K562 (cell line): ENCODE data around the gene ZNF865. TPM values are rescaled to one million over a fixed set of nuclear protein-coding genes. Genes with fewer than 3 reads are reported as not detected.

Experiments
- E2F6 ChIP-seq, 2 experiments: IDR thresholded peaks; 2 replicates each; pipeline ENCODE4 v1.6.1; 2011; ENCODE audit warnings: borderline replicate concordance in 1 of 2, control low read depth in 1 of 2, low read depth in 1 of 2, low read length in 1 of 2, mild to moderate bottlenecking in 1 of 2, mixed read lengths in 1 of 2, moderate library complexity in 1 of 2; ENCODE audit not compliant: insufficient read depth in 1 of 2, insufficient read length in 1 of 2, poor library complexity in 1 of 2, severe bottlenecking in 1 of 2; ENCODE audit errors: extremely low read depth in 1 of 2
- SNRNP70 ChIP-seq: fragments of 200-400 bp; formaldehyde crosslinking; optimal IDR thresholded peaks from 2 replicates; pipeline ENCODE3; 2017; ENCODE audit warnings: low read depth, low read length
- ZNF316 ChIP-seq: fragments of 450-650 bp; IDR thresholded peaks from 2 replicates; pipeline ENCODE4 v1.6.1; 2016
- ZNF717 ChIP-seq: fragments of 250-450 bp; sonication (Bioruptor Pico); IDR thresholded peaks from 2 replicates; pipeline ENCODE4 v1.5.0; 2021
- polyA plus RNA-seq, 8 experiments: library from polyadenylated mRNA; depleted of rRNA in 4 of 8; stranded (reverse) in 5 of 8; unstranded in 3 of 8; fragments of >200 nt; fragmentation: Nextera tagmentation in 2 of 8; fragmentation: Illumina TruSeq in 1 of 8; extraction: Ambion mirVana in 2 of 8; extraction: Trizol in 1 of 8; gene quantifications; 2 replicates each; pipeline versions ENCODE4 v1.2.1 to v1.2.3, GENCODE V29; 2011 to 2014; ENCODE audit warnings: inconsistent platforms in 1 of 8, missing spikeins in 1 of 8
- total RNA-seq, 7 experiments: library from RNA; depleted of rRNA in 6 of 7; stranded (reverse); fragments of >200 nt in 6 of 7; fragmentation: Illumina TruSeq in 2 of 7; extraction: Trizol in 2 of 7; gene quantifications; 2 replicates each; pipeline versions ENCODE4 v1.2.1 to v1.2.3, GENCODE V29; 2011 to 2021; ENCODE audit warnings: low replicate concordance in 1 of 7
- TF ChIP-seq, protein P1 (sequence below), 2 experiments: fragments of 450-650 bp in 1 of 2; sonication (generic) in 1 of 2; formaldehyde crosslinking in 1 of 2; IDR thresholded peaks; 2 replicates each; pipeline versions ENCODE4 v1.7.1 to v1.9.0; 2016 to 2022; ENCODE audit warnings: inconsistent platforms in 1 of 2, mild to moderate bottlenecking in 1 of 2, missing genetic modification reagents in 1 of 2
- TF ChIP-seq, protein P2 (sequence below), 3 experiments: fragments of 200-800 bp in 1 of 3; fragments of 250-450 bp in 1 of 3; fragments of 450-650 bp in 1 of 3; sonication (Bioruptor Pico) in 1 of 3; sonication (Bioruptor generic) in 1 of 3; formaldehyde crosslinking in 1 of 3; IDR thresholded peaks; 2 replicates each; pipeline versions ENCODE4 v1.6.1 to v1.8.0; 2016 to 2022; ENCODE audit warnings: mild to moderate bottlenecking in 2 of 3, missing genetic modification characterization in 2 of 3, missing compliant biosample characterization in 1 of 3, moderate library complexity in 1 of 3
- TF ChIP-seq, protein P3 (sequence below): sonication (generic); formaldehyde crosslinking; IDR thresholded peaks from 2 replicates; pipeline ENCODE4 v1.8.0; 2022; ENCODE audit warnings: mild to moderate bottlenecking, missing genetic modification reagents, borderline replicate concordance

ZNF865 gene
- total and polyA plus RNA-seq, 9 of the 15 experiments (the other 6 are each of a cell fraction or from before 2014, with no cell fraction given), result 0.40 to 18.8 (median 1.6) TPM; not detected in 2

- TF ChIP-seq E2F6 (IDR thresholded peaks at IDR 0.05; ENCODE audit: borderline replicate concordance in 1 of 2, extremely low read depth in 1 of 2, insufficient read depth in 1 of 2, insufficient read length in 1 of 2, low read depth in 1 of 2, low read length in 1 of 2, poor library complexity in 1 of 2, severe bottlenecking in 1 of 2) (peak in 1 of 2 experiments; percentile 87), ZNF316 (no peak), ZNF717 (CRISPR knock-in tag) (no peak), SNRNP70 (no peak)
- TF ChIP-seq, protein P1, sequence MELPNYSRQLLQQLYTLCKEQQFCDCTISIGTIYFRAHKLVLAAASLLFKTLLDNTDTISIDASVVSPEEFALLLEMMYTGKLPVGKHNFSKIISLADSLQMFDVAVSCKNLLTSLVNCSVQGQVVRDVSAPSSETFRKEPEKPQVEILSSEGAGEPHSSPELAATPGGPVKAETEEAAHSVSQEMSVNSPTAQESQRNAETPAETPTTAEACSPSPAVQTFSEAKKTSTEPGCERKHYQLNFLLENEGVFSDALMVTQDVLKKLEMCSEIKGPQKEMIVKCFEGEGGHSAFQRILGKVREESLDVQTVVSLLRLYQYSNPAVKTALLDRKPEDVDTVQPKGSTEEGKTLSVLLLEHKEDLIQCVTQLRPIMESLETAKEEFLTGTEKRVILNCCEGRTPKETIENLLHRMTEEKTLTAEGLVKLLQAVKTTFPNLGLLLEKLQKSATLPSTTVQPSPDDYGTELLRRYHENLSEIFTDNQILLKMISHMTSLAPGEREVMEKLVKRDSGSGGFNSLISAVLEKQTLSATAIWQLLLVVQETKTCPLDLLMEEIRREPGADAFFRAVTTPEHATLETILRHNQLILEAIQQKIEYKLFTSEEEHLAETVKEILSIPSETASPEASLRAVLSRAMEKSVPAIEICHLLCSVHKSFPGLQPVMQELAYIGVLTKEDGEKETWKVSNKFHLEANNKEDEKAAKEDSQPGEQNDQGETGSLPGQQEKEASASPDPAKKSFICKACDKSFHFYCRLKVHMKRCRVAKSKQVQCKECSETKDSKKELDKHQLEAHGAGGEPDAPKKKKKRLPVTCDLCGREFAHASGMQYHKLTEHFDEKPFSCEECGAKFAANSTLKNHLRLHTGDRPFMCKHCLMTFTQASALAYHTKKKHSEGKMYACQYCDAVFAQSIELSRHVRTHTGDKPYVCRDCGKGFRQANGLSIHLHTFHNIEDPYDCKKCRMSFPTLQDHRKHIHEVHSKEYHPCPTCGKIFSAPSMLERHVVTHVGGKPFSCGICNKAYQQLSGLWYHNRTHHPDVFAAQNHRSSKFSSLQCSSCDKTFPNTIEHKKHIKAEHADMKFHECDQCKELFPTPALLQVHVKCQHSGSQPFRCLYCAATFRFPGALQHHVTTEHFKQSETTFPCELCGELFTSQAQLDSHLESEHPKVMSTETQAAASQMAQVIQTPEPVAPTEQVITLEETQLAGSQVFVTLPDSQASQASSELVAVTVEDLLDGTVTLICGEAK (IDR thresholded peaks at IDR 0.05), result peak; percentile 79
- TF ChIP-seq, protein P1 (CRISPR knock-in tag; IDR thresholded peaks at IDR 0.05), result no peak
- TF ChIP-seq, protein P2, sequence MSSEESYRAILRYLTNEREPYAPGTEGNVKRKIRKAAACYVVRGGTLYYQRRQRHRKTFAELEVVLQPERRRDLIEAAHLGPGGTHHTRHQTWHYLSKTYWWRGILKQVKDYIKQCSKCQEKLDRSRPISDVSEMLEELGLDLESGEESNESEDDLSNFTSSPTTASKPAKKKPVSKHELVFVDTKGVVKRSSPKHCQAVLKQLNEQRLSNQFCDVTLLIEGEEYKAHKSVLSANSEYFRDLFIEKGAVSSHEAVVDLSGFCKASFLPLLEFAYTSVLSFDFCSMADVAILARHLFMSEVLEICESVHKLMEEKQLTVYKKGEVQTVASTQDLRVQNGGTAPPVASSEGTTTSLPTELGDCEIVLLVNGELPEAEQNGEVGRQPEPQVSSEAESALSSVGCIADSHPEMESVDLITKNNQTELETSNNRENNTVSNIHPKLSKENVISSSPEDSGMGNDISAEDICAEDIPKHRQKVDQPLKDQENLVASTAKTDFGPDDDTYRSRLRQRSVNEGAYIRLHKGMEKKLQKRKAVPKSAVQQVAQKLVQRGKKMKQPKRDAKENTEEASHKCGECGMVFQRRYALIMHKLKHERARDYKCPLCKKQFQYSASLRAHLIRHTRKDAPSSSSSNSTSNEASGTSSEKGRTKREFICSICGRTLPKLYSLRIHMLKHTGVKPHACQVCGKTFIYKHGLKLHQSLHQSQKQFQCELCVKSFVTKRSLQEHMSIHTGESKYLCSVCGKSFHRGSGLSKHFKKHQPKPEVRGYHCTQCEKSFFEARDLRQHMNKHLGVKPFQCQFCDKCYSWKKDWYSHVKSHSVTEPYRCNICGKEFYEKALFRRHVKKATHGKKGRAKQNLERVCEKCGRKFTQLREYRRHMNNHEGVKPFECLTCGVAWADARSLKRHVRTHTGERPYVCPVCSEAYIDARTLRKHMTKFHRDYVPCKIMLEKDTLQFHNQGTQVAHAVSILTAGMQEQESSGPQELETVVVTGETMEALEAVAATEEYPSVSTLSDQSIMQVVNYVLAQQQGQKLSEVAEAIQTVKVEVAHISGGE (CRISPR knock-in tag; IDR thresholded peaks at IDR 0.05), result peak; percentile 91 to 99 (median 96)
- TF ChIP-seq, protein P3, sequence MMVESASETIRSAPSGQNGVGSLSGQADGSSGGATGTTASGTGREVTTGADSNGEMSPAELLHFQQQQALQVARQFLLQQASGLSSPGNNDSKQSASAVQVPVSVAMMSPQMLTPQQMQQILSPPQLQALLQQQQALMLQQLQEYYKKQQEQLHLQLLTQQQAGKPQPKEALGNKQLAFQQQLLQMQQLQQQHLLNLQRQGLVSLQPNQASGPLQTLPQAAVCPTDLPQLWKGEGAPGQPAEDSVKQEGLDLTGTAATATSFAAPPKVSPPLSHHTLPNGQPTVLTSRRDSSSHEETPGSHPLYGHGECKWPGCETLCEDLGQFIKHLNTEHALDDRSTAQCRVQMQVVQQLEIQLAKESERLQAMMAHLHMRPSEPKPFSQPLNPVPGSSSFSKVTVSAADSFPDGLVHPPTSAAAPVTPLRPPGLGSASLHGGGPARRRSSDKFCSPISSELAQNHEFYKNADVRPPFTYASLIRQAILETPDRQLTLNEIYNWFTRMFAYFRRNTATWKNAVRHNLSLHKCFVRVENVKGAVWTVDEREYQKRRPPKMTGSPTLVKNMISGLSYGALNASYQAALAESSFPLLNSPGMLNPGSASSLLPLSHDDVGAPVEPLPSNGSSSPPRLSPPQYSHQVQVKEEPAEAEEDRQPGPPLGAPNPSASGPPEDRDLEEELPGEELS (CRISPR knock-in tag), result no peak
Observed at GRCh38 chr19:55640577-55641425, 35.4 kb downstream of the ZNF865 start, which contains the start of gene ZNF580 (continued).
